SHP77 (cell line): ENCODE measurements around the gene ADAMTS3.

Source experiments
- DNase-seq, 2 experiments: peaks; one replicate each; lab custom pipeline; 2025; lab: John Stamatoyannopoulos, UW

ADAMTS3 gene

GRCh38 chr4:72568959-72569718 lies at the start of gene ADAMTS3:
Gene ADAMTS3 (minus strand): TSS chr4:72569221. CDS start chr4:72568762, 459 bp downstream.
- DNase-seq: no peak

GRCh38 chr4:72613959-72614358 lies 44.9 kb upstream of the ADAMTS3 start:
- DNase-seq: no peak

- DNase-seq: no peak
Measured at GRCh38 chr4:72606751-72607150, 37.7 kb upstream of the ADAMTS3 start.

GRCh38 chr4:72604324-72604723 lies 35.3 kb upstream of the ADAMTS3 start:
- DNase-seq: peak in 1 of 2 experiments; percentile 6

GRCh38 chr4:72602396-72603376 lies 33.7 kb upstream of the ADAMTS3 start:
- DNase-seq: no peak

- no peak for DNase-seq
Measured at GRCh38 chr4:72591547-72592454, 22.8 kb upstream of the ADAMTS3 start.

- DNase-seq: no peak
Measured at GRCh38 chr4:72587334-72587733, 18.3 kb upstream of the ADAMTS3 start.

- no peak for DNase-seq
Measured at GRCh38 chr4:72582853-72583252, 13.8 kb upstream of the ADAMTS3 start.

- no peak for DNase-seq
Measured at GRCh38 chr4:72577211-72577610, 8.2 kb upstream of the ADAMTS3 start.

GRCh38 chr4:72571337-72571736 lies 2.3 kb upstream of the ADAMTS3 start:
- DNase-seq: no peak

- DNase-seq: no peak
Measured at GRCh38 chr4:72569719-72570235, 756 bp upstream of the ADAMTS3 start.

- no peak for DNase-seq
Measured at GRCh38 chr4:72567821-72568675, 973 bp downstream of the ADAMTS3 start.

GRCh38 chr4:72567036-72567435 lies 2.0 kb downstream of the ADAMTS3 start:
- no peak for DNase-seq

GRCh38 chr4:72566464-72566972 lies 2.5 kb downstream of the ADAMTS3 start:
- DNase-seq: no peak

GRCh38 chr4:72564789-72565188 lies 4.2 kb downstream of the ADAMTS3 start:
- no peak for DNase-seq

- no peak for DNase-seq
Measured at GRCh38 chr4:72564184-72564583, 4.8 kb downstream of the ADAMTS3 start.

GRCh38 chr4:72558655-72559054 lies 10.4 kb downstream of the ADAMTS3 start:
- no peak for DNase-seq

- no peak for DNase-seq
Measured at GRCh38 chr4:72557021-72557420, 12.0 kb downstream of the ADAMTS3 start.

- DNase-seq: no peak
Measured at GRCh38 chr4:72555377-72555831, 13.6 kb downstream of the ADAMTS3 start.
